Osteoblast (primary cell): Measurements from ENCODE around the gene REXO1. TPM values are rescaled to one million over a fixed set of nuclear protein-coding genes. Genes with fewer than 3 reads are reported as not detected.

Source experiments
- DNase-seq: peaks from one replicate; pipeline ENCODE4 v3.0.0; 2011; ENCODE audit warnings: low spot score, mixed read lengths; ENCODE audit not compliant: insufficient read length; ENCODE audit errors: missing footprints
- H2AFZ ChIP-seq: 2 replicates; pipeline ENCODE4 v1.6.0; 2011; ENCODE audit warnings: mild to moderate bottlenecking, low read length
- H3K27ac ChIP-seq: 2 replicates; pipeline ENCODE4 v1.5.1; 2011; ENCODE audit warnings: mild to moderate bottlenecking, low read depth, low read length, moderate library complexity
- H3K27me3 ChIP-seq: 2 replicates; pipeline ENCODE4 v1.6.0; 2012; ENCODE audit warnings: mild to moderate bottlenecking, control low read depth, inconsistent platforms, low read length, moderate library complexity; ENCODE audit not compliant: insufficient read depth
- H3K36me3 ChIP-seq: 2 replicates; pipeline ENCODE4 v1.5.1; 2011; ENCODE audit warnings: mild to moderate bottlenecking, low read length, control low read depth, moderate library complexity; ENCODE audit not compliant: insufficient read depth
- H3K4me1 ChIP-seq: 2 replicates; pipeline ENCODE4 v1.5.1; 2011; ENCODE audit warnings: mild to moderate bottlenecking, low read length, control low read depth, moderate library complexity; ENCODE audit not compliant: insufficient read depth
- H3K4me2 ChIP-seq: 2 replicates; pipeline ENCODE4 v1.6.0; 2011; ENCODE audit warnings: mild to moderate bottlenecking, low read length; ENCODE audit not compliant: insufficient read depth
- H3K4me3 ChIP-seq: fragments of 200-600 bp; sonication (generic); 3 replicates; pipeline ENCODE4 v1.5.1; 2012; ENCODE audit warnings: mild to moderate bottlenecking, low read length, inconsistent platforms; ENCODE audit not compliant: insufficient read depth
- H3K79me2 ChIP-seq: 2 replicates; pipeline ENCODE4 v1.6.0; 2012; ENCODE audit warnings: mild to moderate bottlenecking, low read length, control low read depth, inconsistent platforms; ENCODE audit not compliant: insufficient read depth
- H3K9me3 ChIP-seq: 2 replicates; pipeline ENCODE4 v1.5.1; 2011; ENCODE audit warnings: low read depth, low read length, control low read depth
- H4K20me1 ChIP-seq: 2 replicates; pipeline ENCODE4 v1.6.0; 2012; ENCODE audit warnings: mild to moderate bottlenecking, low read length, control low read depth; ENCODE audit not compliant: insufficient read depth
- CTCF ChIP-seq: IDR thresholded peaks from 2 replicates; pipeline ENCODE4 v1.5.1; 2011; ENCODE audit warnings: mild to moderate bottlenecking, low read depth, low read length, moderate library complexity; ENCODE audit errors: extremely low read depth
- total RNA-seq: library from RNA; depleted of rRNA; stranded (reverse); fragments of >200 nt; gene quantifications from 2 replicates; pipeline ENCODE4 v1.2.3, GENCODE V29; 2012

REXO1 gene
- total RNA-seq, 1 donor, result 9.4 TPM

- no peak for DNase-seq
- H3K4me3 ChIP-seq, result no peak overlapping the region
- TF ChIP-seq CTCF, result no peak
- H3K4me1 ChIP-seq, result no peaks in the 10 kb centered on the region
- H4K20me1 ChIP-seq, result no peaks in the 10 kb centered on the region
- no peak overlapping the region for H3K27ac ChIP-seq
- H3K27me3 ChIP-seq, result peaks cover 59% of the 10 kb centered on the region
- no peaks in the 10 kb centered on the region for H3K79me2 ChIP-seq
- H3K9me3 ChIP-seq, result no peaks in the 10 kb centered on the region
- H2AFZ ChIP-seq, result no peak overlapping the region
- no peaks in the 10 kb centered on the region for H3K36me3 ChIP-seq
- no peak overlapping the region for H3K4me2 ChIP-seq
Observed at GRCh38 chr19:1770866-1771576, 77.3 kb downstream of the REXO1 start.

GRCh38 chr19:1769645-1769985 lies 78.7 kb downstream of the REXO1 start:
- TF ChIP-seq CTCF, result no peak
- no peak overlapping the region for H3K4me3 ChIP-seq
- no peak overlapping the region for H3K27ac ChIP-seq
- no peaks in the 10 kb centered on the region for H4K20me1 ChIP-seq
- peaks cover 59% of the 10 kb centered on the region for H3K27me3 ChIP-seq
- H2AFZ ChIP-seq, result no peak overlapping the region
- H3K4me2 ChIP-seq, result no peak overlapping the region
- no peaks in the 10 kb centered on the region for H3K9me3 ChIP-seq
- H3K4me1 ChIP-seq, result no peaks in the 10 kb centered on the region
- no peaks in the 10 kb centered on the region for H3K36me3 ChIP-seq
- H3K79me2 ChIP-seq, result no peaks in the 10 kb centered on the region
- DNase-seq, result no peak

- Histone ChIP-seq H3K79me2 (no peaks in the 10 kb centered on the region), H3K36me3 (no peaks in the 10 kb centered on the region), H3K27ac (no peak overlapping the region), H3K9me3 (no peaks in the 10 kb centered on the region), H3K27me3 (peaks cover 59% of the 10 kb centered on the region), H3K4me2 (no peak overlapping the region), H3K4me3 (no peak overlapping the region), H2AFZ (no peak overlapping the region), H3K4me1 (no peaks in the 10 kb centered on the region), H4K20me1 (no peaks in the 10 kb centered on the region)
- no peak for TF ChIP-seq CTCF
- DNase-seq, result no peak
Observed at GRCh38 chr19:1768918-1769644, 79.2 kb downstream of the REXO1 start.

- no peak for DNase-seq
- peaks cover 60% of the 10 kb centered on the region for H3K27me3 ChIP-seq
- no peaks in the 10 kb centered on the region for H3K79me2 ChIP-seq
Observed at GRCh38 chr19:1768248-1768647, 80.0 kb downstream of the REXO1 start.

More at GRCh38 chr19:1768248-1768647, 80.0 kb downstream of the REXO1 start:
- Histone ChIP-seq H4K20me1 (no peaks in the 10 kb centered on the region), H2AFZ (no peak overlapping the region), H3K27ac (no peak overlapping the region), H3K4me2 (no peak overlapping the region), H3K9me3 (no peaks in the 10 kb centered on the region), H3K4me3 (no peak overlapping the region), H3K36me3 (no peaks in the 10 kb centered on the region), H3K4me1 (no peaks in the 10 kb centered on the region)
- TF ChIP-seq CTCF, result peak; percentile 36
